Activated CD4-positive, alpha-beta T cell treated with anti-CD3 and anti-CD28 coated beads, Interleukin-10, Interleukin-2, amounts not matched to agents 100 ng/mL and 50 ng/mL, durations not matched to agents 16 hours and 8 hours (primary cell): ENCODE data around the gene TNFRSF18.

Experiments
- DNase-seq: peaks from one replicate; pipeline ENCODE4 v3.0.0-alpha.2; 2020

TNFRSF18 gene

GRCh38 chr1:1226566-1227362, 20.4 kb upstream of the TNFRSF18 start:
- DNase-seq = no peak

GRCh38 chr1:1225913-1226312, 19.5 kb upstream of the TNFRSF18 start:
- no peak for DNase-seq

GRCh38 chr1:1225238-1225845, 18.9 kb upstream of the TNFRSF18 start:
- DNase-seq = no peak

GRCh38 chr1:1223891-1224290, 17.5 kb upstream of the TNFRSF18 start:
- DNase-seq = no peak

- no peak for DNase-seq
Measured at GRCh38 chr1:1223321-1223720, 16.9 kb upstream of the TNFRSF18 start.

DNA sequence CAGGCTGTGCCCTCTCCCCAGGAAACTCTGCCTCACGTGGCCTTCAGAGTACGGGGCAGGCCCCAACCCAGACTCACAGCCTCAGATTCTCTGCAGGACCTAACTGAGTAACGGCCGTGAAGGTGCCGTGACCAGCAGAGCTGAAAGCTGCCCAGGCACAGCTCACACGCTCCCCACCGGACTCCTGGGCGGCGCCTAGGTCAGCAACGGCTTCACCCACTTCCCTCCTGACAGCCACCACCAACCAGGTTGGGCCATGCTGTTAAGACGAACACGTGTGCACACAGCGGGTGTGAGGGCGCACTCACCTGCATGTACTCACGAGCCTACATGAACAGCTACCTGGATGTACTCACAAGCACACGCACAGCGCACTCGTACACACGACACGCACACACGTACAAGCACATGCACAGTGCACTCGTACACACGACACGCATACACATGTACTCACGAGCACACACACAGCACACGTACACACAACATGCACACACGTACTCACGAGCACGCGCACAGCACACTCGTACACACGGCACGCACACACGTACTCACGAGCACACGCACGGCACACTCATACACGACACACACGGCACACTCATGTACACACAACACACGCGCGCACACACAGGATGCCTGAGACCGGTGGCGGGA, 16.3 kb upstream of the TNFRSF18 start:
- no peak for DNase-seq

DNA sequence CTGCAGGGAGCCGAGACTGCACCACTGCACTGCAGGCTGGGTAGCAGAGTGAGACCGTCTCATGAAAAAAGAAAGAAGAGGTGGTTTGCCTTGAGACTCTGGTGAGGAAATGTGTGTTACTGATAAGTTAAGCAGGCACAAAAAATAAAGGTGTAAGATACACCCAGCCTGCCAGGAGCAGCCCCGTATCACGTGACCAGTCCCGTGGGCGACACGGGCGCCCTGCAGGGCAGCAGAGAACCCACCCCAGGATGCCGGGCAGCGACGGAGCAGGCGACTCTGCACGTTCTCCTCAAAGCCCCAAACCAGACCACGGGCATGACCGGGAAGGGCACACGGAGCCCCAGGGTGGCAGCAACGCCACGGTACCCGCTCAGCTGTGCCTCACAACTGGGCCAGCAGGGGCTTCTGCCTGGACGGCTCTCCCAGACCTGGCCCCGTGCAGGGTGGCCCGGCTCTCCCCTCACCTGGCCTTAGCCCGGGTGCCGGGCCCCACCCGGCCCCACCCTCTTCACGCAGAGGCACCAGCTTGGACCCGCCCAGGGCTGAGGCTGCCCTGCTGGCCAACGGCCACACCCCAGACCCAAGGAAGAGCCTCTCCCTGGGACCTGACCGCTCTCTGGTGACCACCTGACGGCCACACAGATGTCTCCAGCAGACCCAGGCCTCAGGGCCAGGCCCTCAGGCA, 15.6 kb upstream of the TNFRSF18 start:
- no peak for DNase-seq

GRCh38 chr1:1220197-1220596, 13.8 kb upstream of the TNFRSF18 start:
- no peak for DNase-seq

DNA sequence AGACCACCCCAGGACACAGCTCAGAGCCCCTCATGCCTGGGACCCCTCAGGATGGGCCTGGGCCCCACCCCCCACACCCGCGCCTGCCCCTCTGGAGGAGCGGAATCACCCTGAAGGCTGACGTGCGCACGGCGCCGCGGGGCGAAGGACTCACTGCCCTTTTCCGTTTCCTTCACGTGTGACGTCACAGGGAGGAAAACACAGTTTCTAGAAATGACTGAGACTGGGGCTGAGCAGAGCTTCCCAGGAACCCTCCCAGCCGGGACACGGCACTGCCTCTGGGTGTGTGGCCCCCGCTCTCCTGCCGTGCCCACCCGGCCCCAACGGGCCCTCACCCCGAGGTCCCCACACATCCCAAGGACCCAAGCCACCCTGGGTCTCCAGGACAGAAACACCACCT, 12.9 kb upstream of the TNFRSF18 start:
- DNase-seq = peak; percentile 83

DNA sequence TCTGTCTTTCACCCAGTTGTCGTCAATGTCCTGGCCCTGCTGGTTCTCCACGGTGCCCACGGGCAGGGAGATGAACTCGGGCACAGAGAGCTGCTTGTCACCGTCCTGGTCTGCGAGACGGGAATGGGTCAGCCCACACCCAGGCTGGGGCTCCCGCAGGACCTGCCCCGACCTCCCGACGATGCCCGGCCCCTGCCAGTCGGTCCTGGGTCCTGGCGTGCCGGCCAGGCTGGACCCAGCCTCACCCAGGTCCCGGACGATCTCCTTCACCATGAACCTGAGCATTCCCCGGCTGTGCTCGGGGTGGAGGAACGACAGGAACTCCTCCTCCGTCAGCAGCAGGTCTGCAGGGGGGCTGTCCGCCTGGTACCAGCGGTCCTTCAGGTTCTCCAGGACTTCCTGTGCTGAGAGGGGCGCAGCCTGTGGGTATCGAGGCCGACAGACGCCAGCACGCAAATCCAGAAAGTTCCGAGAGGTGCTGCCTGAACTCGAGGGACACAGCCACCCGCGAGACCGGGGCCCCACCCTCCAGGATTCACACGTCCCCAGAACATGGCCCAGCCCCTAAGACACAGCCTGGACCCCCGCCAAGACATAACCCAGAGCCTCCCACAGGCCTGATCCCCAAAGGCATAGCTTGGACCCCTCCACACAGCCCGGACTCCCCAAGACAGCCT, 12.3 kb upstream of the TNFRSF18 start:
- DNase-seq = no peak

DNA sequence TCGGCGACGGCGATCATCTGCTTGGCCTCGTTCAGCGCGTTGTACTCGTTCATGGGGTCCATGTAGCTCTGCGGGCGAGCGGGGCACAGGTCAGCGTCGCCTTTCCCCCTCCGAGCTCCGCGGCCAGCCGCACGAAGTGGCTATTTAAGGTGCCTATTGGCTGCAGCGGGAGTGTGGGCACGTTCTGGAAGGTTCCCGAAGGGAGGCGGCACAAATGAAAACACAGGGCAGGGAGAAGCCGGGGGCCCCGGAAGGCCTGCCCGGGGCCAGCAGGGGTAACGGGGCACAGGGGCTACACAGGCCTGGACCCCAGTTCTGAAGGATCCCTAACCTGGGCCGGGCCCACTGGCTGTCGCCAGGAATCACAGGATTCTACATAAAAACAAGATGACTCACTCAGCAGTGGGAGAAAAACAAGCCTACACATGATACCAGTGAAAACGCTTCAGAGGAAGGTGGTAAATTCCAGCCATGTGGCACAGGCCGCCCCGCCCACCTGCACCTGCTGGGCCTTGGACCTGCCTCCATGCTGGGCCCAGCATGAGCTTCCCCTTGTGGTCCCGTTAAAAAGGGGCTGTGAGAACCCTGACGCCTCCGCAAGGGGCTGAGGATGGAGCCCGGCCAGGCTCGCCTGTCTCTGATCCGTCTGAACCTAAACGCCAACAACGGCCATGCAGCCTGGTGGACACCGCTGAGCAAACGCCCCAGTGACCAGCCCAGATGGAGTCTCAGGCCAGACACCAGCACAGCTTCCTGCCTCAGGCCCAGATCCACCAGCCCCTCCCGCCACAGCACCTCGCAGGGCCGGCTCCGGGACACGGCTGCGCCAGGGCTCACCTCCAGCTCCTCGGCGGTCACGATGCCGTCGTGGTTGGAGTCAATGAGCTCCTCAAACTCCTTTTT, 11.5 kb upstream of the TNFRSF18 start:
- peak; percentile 41 for DNase-seq

DNA sequence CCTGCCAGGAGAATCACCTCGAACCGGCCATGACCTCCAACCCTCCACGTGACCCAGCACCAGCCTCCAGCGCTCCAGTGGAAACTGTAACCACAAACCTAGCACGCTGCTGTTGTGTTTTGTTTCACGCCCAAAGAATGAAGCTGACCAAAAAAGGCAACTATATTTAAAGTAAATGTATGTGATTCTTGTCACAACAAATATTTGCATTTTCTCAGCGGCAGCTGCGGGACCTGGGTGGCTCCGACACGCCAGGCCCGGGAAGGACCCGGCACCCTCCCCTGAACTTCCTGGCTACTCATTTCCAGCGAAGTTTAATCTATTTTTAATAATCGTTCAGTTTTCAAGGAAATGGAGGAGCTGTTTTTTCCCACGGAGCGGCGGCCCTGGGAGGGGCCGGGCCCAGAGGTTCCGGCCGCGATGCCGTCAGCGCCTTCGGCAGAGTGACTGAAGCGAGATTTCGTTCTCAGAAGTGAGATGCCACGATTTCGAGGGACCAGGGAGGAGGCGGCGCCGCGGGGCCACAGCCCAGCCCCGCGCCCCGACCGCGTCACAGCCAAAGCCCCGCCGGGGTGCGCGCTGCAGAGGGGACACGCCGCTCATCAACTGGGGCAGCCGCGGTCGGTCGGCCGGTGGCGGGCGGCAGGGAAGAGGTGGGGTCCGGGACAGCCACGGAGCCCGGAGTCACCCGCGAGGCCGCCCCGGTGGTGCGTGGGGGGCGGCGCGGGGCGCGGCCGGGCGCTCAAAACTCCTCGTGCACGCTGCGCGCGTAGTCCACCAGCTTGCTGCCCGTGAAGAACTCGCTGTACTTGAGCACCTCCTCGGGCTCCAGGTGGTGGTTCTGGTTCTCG, 10.6 kb upstream of the TNFRSF18 start:
- DNase-seq = peak; percentile 78

- no peak for DNase-seq
Measured at GRCh38 chr1:1215881-1216605, 9.7 kb upstream of the TNFRSF18 start.

DNA sequence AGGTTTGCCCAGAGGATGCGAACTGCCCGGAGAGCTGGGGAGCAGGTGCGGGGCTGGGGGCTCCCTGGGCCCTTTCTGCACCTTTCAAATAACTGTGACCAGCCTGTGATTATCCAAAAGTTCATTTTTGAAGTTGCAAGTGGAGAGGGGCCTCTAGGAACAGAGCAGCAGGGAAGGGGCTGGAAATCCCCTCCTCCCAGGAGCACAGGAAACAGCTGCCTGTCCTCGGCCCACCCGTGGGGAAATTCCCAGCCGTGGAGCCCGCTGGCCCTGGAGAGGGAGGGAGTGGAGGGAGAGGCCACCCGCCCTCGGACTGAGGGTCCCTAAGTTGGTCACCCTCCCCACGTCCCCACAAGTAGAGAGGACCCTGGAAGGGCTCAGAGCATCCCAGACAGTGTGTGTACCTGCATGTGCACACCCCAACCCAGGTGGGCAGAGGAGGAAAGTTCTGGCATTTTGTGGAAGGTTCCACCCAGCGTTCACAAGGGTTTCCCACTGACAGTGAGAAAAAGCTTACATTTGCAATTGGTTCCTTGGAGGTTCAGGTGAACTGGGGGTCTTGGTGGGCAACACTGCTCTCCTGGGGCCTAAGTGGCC, 8.8 kb upstream of the TNFRSF18 start:
- peak; percentile 36 for DNase-seq

DNA sequence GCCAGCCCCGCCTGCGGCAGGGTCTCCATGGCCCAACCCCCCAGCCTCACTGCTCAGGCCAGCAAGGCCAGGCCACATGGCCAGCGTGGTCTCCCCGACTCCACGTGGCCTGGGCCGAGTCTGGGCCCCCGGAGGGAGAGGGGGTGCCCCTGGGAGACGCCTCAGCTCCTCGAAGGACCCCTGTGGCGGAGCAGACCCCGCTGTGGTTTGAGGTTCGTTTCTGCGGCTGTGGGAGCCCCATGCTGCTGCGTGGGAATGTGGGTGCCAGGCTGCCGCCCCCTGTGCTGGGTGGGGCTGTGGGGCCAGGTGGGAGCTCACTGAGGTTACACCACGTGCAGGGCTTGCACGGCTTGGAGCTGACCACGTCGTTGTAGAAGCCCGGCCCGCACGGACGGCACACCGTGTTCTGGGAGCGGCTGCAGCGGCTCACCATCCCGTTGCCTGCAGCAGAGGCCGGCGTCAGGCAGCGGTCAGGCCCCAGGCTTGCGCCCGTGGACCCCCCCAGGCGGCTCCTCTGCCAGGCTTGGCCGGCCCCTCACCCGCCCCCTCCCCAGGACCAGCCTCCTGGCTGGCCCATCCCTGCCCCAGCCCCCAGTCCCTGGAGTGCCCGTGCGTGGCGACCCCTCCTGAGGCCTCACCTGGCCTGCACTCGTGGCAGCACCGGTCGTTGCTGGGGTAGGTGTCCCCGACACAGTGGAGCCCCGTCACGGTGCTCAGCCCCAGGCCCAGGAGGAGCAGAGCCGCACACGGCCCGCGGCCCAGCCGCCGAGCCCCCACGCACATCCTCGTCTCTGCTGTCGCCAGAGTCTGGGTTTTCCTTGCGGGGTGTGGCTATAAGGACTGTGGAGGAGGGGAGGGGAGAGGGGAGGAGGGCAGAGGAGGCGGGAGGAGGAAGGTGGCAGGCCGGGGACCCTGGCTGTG, 7.2 kb upstream of the TNFRSF18 start, which contains the start of gene TNFRSF4:
TSS of gene TNFRSF4 (minus strand) at position 809 of the 921 bp plus-strand sequence. CDS start at position 783, 26 bp downstream.
- peak; percentile 51 for DNase-seq

- peak; percentile 71 for DNase-seq
Measured at GRCh38 chr1:1212780-1213344, 6.5 kb upstream of the TNFRSF18 start.

- DNase-seq = no peak
Measured at GRCh38 chr1:1211541-1212441, 5.4 kb upstream of the TNFRSF18 start.
